Renal cortical epithelial cell (primary cell): ENCODE data around the gene GABARAPL2. TPM values are rescaled to one million over a fixed set of nuclear protein-coding genes. Genes with fewer than 3 reads are reported as not detected.

ENCODE experiments used
- DNase-seq: peaks from one replicate; pipeline ENCODE4 v3.0.0-alpha.2; 2011; ENCODE audit warnings: low read depth
- total RNA-seq: library from RNA; depleted of rRNA; stranded (reverse); fragments of >200 nt; gene quantifications from 2 replicates; pipeline ENCODE4 v1.2.3, GENCODE V29; 2014

Gene GABARAPL2
- total RNA-seq, 1 donor from 2014 or later = 101 TPM

DNA sequence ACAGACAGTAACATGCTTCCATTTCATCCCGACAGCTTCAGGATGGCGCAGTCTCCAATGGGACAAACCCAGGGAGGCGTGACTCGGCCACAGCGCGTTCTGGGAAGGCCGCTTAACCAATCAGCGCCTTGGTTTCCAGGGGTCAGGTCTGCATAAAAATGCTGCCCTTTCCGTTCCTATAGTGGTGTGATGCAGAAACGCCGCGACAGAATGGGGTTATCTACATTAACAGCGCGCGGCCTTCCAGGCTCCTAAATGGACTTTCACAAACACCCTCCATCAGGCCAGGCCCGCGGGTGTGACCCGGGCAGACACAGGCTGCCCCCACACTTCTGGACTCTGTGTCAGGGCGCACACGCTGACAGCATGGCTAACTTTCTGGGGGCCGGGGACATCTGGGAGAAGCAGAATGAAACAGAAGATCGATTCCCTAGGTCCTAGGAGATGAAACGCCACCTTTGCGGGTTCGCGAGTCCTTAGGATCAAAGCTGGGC lies 10.9 kb upstream of the GABARAPL2 start:
- DNase-seq = peak; percentile 71

DNA sequence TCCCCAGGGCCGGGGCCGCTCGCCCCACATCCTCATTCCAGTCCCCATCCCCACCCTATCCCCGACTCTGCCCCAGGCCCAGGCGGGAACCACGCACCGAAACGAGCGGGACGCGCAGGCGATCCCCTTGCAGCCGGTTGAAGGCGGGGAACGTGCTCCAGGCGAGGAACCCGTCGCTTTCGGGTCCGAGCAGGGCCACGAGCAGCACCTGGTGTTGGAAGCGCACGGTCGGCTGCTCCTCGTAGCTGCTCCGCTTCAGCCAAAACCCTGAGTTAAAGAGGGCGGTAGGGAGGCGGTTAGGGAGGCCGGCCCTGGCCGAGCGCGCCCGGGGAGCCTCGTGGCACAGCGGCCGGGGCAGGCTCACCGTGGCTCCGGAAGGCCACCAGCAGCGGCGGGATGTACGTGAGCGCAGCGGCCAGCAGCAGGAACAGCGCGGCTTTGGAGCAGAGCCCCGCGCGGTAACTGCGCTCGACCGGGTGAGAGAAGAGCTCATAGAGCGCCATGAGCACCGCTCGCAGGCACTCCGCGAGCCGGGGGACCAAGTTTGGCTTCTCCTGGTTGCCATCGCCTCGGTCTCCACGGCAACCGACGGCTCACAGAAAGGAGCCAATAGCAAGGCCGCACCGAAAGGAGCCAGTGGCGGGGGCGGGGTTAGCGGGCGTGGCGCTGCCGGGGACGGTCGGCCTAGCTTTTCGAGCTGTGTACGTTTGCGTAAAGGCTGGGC lies 10.3 kb upstream of the GABARAPL2 start, which contains the start of gene TMEM231:
TMEM231 (minus strand) TSS at position 546 of the 724 bp plus-strand sequence; CDS start at position 503, 43 bp downstream.
- DNase-seq = peak; percentile 84

DNA sequence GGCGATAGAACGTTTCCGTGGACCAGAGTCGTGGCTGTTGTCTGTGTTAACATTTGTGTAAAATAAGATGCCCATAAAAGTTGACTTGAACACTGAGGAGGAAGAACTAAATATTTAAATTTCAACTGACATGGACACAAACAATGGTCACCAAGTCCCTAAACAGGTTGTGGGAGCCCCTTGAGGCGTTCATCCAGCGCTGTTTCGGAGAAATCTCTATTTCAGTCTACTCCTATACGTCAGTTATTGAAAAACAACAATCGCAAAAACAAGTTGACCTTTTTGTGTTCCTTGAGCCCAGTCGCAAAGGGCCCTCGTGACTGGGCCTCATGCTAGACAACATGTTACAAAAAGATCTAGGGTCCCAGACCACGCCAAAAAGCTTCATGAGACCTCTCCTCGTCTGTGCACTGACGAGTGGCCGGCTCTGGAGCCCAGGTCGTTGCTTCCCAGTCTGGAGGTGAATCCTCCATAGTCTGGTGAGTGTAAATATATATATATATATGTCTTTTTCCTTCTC lies 9.7 kb upstream of the GABARAPL2 start:
- DNase-seq = no peak

DNA sequence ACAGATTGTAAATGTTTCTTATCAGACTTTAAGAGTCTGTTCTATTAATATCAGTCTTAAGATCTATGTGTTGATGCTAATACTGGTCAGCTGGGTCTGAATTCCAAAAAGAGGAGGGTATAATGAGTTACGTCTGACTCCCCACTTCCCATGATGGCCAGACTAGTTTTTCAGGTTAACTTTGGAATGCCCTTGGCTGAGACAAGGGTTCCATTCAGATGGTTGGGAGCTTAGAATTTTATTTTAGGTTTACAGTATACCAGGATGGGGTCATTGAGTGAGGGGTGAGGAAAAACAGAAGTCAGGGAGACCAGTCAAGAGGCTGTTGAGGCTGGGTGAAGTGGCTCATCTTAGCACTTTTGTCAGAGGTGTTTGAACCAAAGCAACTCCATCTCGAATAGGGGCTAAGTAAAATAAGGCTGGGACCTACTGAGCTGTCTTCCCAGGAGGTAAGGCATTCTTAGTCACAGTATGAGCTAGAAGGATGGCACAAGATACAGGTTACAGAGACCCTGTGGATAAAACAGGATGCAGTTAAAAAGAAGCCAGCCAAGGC lies 7.3 kb upstream of the GABARAPL2 start:
- DNase-seq = no peak

DNA sequence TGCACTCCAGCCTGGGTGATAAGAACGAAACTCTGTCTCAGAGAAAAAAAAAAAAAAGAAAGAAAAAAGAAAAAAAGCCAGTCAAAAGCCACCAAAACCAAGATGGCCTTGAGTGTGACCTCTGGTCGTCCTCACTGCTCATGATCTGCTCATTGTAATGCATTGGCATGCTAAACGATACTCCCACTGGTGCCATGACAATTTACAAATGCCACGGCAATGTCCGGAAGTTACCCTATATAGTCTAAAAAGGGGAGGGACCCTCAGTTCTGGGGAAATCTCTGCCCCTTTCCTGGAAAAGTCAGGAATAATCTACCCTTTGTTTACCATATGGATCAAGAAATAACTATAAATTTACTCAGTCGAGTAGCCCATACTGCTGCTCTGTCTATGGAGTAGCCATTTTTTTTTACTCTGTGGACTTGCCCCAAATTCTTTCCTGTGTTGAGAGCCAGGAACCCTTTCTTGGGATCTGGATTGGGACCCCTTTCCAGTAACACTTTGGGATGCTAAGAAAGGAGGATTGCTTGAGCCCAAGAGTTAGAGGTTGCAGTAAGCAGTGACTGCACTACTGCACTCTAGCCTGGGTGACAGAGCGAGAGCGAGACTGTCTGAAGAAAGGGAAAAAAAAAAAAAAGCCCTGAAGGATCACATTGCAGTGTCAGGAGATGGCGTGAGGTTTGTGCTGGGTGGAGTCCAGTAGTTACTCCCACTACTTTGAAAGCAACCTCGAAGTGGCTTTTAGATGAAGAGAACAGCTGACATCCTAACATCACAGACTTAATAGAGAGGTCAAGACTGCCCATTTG lies 6.4 kb upstream of the GABARAPL2 start:
- peak; percentile 34 for DNase-seq

DNA sequence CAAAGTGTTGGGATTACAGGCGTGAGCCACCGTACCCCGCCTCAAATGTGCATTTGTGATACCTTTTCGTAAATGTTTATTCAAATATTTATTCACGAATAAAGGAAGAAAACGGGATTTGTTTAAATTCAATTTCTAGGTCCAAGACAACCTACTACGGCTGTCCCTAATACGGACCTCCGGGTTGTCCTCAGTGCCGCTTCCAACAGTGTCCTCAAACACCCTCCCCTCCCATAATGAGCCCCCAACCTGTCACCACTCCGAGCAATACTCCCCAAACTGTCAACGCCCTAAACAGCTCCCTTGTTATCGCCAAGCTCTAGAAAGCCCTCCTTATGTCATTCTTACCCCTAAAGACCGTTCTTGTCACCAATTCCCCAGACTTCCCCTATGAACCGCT lies 539 bp upstream of the GABARAPL2 start:
- no peak for DNase-seq

DNA sequence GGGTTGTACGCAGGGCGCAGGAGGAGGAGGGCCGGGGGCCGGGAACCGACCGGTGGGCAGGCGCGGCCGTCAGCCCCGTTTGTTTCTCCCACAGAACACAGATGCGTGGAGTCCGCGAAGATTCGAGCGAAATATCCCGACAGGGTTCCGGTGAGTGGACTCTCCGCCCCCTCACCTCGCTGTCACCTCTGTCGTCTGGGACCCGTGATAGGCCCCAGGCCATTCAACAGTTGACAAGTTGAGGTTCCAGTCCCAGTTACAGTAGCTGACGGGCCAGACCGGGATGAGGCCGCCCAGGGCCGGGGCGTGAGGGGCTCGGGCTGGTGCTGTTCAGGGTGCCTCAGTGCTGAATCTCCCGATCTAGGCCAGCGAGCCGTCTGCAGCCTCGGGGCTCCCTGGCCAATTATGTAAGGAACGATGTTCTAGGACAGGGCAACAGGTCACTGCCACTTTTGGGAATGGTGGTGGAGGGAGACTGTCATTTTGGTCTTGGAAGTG lies 628 bp downstream of the GABARAPL2 start:
- DNase-seq = no peak

DNA sequence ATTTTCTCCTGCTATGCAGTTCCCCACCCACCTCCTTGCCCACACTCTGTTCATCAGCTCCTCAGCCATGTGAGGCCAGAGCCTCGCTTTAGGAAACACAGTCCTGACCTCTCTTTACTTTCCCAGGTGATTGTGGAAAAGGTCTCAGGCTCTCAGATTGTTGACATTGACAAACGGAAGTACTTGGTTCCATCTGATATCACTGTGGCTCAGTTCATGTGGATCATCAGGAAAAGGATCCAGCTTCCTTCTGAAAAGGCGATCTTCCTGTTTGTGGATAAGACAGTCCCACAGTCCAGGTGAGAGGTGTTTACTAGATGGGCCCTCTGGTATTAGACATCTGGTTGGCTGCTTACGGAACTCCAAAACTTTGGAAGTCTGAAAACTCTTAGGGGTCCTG lies 1.7 kb downstream of the GABARAPL2 start:
- DNase-seq = no peak

DNA sequence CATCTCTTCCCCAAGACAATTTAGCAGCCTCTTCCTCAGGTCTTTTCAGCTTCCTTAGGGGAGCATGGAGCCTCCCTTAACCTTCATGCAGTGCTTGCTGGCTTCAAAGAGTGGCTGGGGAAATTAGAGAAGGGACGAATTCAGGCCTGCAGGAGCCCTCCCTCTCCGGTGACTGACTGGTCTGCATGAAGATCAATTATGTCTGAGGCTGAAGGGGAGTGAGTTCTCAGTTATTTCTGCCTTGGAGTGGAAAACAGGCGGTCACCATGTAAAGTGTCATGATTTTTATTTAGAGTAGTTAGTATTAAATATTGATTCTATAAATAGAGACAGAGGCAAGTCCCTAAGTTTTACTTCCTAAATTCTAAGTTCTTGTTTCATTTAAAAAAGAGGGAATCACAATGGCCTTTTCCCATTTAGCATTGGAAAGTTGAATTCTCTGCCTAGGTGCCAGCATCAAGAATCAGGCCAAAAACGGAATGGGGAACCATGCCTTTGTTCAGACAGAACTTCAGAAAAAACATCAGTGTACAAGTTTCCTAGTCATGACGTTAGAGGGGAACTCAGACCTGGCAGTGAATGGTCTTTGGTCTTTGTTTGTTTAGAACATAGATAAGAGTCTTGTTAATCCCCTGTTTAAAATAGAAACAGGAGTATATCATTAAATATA lies 4.4 kb downstream of the GABARAPL2 start:
- no peak for DNase-seq

DNA sequence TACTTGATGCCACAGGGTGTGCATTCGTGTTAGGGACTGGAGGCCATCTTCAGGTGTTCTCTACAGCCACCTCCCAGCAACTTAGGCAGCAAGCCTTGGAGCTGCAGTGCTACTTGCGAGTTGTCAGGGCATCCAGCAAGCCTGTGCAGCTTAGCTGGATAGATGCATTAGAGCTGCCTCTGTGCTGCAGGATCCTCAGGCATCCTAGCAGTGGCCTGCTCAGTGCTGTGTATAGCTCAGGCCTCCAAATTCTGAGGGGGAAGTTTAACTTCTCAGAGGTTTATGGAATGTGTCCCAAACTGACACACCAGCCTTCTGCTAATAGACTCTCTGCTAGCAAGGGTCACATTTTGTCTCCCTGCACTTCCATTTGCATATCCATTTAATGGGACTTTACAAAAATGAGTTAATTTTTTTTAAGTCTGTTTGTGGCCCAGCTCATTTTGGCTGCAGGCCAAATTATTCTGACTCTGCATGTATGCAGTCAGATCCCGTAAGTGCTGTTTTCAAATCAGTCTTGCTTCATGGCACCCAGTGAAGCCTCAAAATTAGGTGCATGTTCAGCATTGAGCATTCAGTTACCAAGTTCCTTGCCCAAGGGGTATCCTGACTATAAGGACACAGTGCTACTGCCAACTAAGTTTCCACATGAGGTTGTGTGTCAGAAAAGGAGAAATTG lies 6.8 kb downstream of the GABARAPL2 start:
- no peak for DNase-seq

DNA sequence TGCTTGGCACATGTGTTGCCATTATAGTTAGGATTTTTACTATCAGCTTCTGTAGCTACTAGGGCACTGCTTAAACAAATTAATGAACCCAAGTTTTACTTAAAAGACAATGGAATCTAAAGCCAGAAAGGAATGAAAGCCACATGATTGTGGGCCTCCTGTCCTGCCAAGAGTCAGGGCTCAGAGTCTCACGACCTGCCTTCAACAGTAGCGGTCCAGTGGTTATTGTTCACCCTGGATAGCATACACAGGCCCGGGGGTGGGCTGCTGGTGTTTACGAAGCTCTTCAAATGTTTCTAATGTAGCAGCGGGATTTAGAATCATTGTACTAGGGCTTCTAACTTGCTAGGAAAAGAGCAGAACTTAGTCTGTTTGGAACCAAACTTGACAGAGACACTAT lies 7.8 kb downstream of the GABARAPL2 start:
- DNase-seq = no peak

DNA sequence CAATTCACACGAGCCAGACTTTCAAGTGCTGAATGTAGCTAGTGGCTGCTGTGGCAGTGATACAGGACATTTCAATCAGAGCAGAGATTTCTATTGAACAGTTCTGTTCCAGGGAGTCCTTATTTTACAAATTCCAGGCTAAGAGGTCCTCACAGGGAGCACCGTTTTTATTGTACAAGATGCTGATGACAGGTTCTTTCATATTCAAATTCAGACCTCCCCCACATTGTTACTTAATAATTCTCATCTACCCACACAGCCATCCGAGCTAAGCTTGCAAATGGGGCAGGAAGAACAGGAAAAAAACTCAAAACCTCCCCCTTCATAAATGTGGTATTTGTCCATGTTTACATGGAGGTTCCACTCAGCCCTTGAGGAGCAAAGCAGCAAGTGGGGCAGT lies 9.8 kb downstream of the GABARAPL2 start:
- no peak for DNase-seq

DNA sequence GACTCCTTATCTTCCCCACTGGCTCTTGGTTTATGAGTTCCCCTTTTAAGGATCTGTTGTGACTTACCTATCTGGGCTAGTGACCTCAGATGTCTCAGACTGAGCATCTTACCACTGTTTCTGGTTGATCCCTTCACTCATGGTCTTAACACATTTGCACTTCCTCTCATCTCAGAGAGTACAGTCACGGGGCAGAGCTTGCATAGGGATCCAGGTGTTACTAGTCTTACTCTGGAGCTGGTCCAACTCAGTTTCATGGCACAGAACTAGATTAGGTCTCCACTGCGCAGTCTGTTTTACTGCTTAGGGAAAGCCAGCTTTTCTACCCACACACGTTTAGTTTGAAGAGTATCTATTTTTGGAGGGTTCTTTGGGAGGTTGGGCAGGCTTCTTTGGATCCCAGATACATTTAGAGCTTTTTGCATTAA lies 10.2 kb downstream of the GABARAPL2 start:
- no peak for DNase-seq

DNA sequence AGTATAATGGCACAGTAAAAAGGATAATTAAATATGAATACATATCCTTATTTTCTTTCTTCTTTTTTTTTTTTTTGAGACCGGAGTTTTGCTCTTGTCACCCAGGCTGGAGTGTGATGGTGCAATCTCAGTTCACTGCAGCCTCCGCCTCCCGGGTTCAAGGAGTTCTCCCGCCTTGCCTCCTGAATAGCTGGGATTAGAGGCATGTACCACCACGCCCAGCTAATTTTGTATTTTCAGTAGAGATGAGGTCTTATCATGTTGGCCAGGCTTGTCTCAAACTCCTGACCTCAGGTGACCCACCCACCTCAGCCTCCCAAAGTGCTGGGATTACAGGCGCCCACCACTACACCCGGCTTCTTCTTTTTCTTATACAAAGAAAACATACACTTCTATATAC lies 12.0 kb downstream of the GABARAPL2 start:
- no peak for DNase-seq

DNA sequence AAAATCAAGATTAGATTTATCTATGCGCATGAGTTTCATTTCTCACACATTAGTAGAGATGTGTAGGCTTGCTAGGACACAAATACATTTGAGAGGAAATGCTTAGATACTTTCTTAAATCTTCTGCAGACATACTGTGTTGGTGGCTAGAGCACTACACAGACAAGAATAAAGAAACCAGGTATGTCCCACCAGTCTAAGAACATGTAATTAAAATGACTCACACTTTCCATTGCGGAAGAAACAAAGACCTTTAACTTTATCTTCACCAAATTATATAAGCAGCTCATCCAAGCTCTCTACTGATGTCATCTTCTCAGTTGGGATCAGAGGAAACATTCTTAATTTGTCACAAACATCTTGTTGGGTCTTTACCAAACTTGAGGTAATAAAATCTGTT lies 12.5 kb downstream of the GABARAPL2 start:
- DNase-seq = no peak

DNA sequence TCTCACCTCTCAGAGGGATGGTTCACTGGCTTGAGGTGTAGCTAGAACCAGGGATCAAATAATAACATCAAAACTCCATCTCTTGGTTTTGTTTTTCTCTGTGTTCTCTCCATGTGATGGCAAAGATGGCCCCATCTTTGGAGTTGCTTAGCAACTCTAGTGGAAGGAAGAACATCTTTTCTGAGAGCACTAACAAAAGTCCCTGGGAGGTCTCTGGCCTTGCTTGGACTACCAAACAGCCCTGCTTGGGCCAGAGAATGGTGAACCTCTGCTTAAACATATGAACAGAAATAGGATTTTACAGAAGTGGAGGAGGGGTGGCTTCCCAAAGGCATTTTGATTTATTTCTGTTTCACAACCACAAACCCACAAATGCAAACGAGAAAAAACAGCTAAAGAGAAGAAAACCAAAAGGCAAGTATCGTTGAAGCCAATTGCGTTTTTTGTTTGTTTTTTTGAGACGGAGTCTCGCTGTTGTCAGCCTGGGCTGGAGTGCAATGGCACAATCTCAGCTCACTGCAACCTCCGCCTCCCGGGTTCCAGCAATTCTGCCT lies 13.2 kb downstream of the GABARAPL2 start:
- DNase-seq = no peak

DNA sequence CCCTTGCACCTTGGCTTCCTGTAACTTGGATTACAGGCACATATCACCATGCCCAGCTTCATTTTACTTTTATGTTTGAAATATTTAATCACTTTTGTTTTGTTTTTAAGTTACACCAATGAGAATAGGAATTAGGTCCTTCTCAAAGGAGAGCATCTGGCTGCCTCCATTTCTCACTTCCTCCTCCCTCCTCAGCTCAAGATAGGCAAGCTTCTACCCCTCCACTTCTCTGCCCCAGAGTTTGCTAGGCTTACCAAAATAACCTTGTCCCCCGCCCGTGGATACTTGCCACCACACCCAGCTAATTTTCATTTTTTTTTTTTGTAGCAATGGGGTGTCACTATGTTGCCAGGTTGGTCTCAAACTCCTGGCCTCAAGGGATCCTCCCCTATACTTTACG lies 17.9 kb downstream of the GABARAPL2 start:
- DNase-seq = no peak

DNA sequence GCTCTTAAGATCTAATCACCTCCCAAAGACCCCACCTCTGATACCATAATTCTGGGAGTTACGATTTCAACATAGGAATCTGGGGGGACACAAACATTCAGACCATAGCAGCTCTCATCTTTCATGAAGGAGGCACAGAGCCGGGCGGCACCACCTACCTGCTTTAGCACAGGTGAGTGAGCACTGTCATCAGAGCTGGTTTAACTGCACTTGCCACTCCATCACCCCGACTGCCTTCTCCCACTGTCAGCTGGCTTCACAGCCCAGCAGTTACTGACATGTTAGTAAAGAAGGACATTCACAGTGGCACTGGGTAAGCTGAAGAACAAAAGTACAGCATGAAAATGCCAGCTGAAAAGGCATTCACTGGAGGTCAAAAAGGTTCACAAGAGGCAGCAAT lies 22.5 kb downstream of the GABARAPL2 start:
- no peak for DNase-seq

DNA sequence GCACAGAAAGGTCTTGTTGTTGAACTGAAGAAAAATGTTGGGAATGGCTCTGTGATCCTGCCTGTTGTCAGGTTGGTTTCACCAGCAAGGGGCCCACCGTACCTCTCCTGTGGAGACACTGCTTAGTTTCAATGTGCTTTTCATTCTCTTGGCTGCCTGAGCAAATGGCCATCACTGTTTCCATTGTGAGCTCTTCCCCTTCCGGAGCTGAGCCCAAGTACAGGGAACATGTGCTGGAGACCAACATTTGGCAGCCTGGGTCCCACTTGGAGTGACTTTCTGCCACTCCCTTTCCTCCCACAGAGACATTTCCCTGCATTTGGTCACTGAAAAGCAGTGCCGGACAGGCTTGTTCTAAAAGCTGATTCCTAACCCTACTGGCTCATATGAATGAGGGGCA lies 23.1 kb downstream of the GABARAPL2 start:
- no peak for DNase-seq

DNA sequence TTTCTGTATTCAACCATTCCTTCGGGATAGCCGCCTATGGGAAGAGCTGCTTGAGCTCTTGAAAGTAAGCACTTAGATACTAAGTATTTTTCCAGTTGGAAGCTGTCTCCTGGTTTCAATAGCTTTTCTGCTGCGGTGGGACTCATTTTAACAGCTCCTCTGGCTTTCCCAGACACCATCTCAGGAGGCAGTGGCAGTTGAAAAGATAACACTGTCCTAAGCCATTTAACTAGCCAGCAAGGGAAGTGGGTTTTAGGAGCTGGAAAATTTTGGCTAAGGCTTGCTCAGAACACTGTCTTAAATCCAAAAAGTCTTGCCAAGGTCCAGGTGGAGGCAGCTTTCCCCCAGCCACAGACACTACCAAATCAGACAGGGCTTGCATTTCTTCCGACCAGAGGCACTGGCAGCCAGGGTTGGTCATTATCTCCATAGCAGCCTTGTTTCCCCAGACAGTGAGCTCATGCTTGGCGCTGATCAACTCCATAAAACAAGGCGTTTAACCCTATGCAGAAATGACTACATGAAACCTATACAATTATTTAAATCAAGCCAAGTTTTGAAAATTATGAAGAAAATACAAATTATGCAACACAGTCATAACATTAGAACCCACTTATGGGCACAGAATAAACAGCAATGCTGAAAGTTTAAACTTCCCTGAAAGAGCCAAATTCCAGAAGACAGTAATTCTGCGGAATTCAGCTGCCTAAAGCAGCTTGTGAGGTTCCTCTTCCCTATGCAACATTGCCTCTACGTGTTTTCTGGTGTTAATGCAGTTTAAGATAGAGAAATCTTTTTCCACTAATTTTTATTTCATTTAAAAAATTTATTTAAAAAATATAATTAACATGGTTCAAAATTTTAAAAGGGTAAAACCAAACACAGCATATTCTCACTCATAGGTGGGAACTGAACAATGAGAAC lies 25.0 kb downstream of the GABARAPL2 start:
- no peak for DNase-seq
